MCF 10A (cell line): ENCODE data around the gene ROCK2. TPM values are rescaled to one million over a fixed set of nuclear protein-coding genes. Genes with fewer than 3 reads are reported as not detected.

ENCODE experiments used
- BruUV-seq: library from RNA; stranded (reverse); fragments of 400-500 nt; replicated peaks from 2 replicates; lab custom pipeline; 2021; lab: Mats Ljungman, UMichigan
- CTCF ChIA-PET: fragments of 300-600 bp; sonication (Branson Sonifier 250); formaldehyde crosslinking; extraction: SDS; loops from one replicate; lab custom pipeline; 2021; ENCODE audit warnings: antibody characterized with exemption, inconsistent platforms; lab: Yijun Ruan, JAX
- POLR2A ChIA-PET: fragments of 300-600, 350-650 bp; sonication (Branson Sonifier 250); formaldehyde crosslinking; extraction: SDS; loops from one replicate; lab custom pipeline; 2020; ENCODE audit warnings: antibody characterized with exemption, inconsistent platforms; lab: Yijun Ruan, JAX
- DNase-seq: peaks from one replicate; pipeline ENCODE4 v3.0.0-alpha.2; 2018; ENCODE audit not compliant: unreplicated experiment
- H3K27ac Mint-ChIP-seq: one replicate; pipeline ENCODE4 v1.8.0; 2022; ENCODE audit warnings: mild to moderate bottlenecking, low read depth, mixed read lengths; ENCODE audit not compliant: unreplicated experiment
- H3K27me3 Mint-ChIP-seq: one replicate; pipeline ENCODE4 v1.8.0; 2022; ENCODE audit warnings: mixed read lengths; ENCODE audit not compliant: insufficient read depth, unreplicated experiment
- H3K36me3 Mint-ChIP-seq: one replicate; pipeline ENCODE4 v1.8.0; 2022; ENCODE audit warnings: mild to moderate bottlenecking, moderate library complexity, mixed read lengths; ENCODE audit not compliant: insufficient read depth, unreplicated experiment
- H3K4me1 Mint-ChIP-seq: one replicate; pipeline ENCODE4 v1.8.0; 2022; ENCODE audit warnings: mixed read lengths; ENCODE audit not compliant: insufficient read depth, unreplicated experiment
- H3K4me3 Mint-ChIP-seq: one replicate; pipeline ENCODE4 v1.8.0; 2022; ENCODE audit warnings: mild to moderate bottlenecking, moderate library complexity, mixed read lengths; ENCODE audit not compliant: unreplicated experiment
- H3K9me3 Mint-ChIP-seq: one replicate; pipeline ENCODE4 v1.8.0; 2022; ENCODE audit warnings: mixed read lengths; ENCODE audit not compliant: unreplicated experiment
- CTCF ChIP-seq: fragments of 200-600 bp; IDR thresholded peaks from one replicate; pipeline ENCODE4 v1.8.0; 2022; ENCODE audit warnings: antibody characterized with exemption, mild to moderate bottlenecking; ENCODE audit not compliant: unreplicated experiment
- intact Hi-C: fragments of 100-400 bp; cut with micrococcal nuclease; formaldehyde crosslinking; loops from 2 replicates; pipeline ENCODE4 v1.14.1; 2022
- total RNA-seq: library from RNA; stranded (reverse); gene quantifications from 2 replicates; pipeline ENCODE4 v1.2.3, GENCODE V29; 2022

The ROCK2 gene
- total RNA-seq, 1 experiment from 2014 or later = 40.7 TPM

GRCh38 chr2:11142330-11142729 lies 202.1 kb downstream of the ROCK2 start:
- CTCF ChIA-PET = interaction anchor here (3.9 kb wide), 1 partner anchor 10 kb away, joined by 49 read pairs; a partner anchor contains a TSS
- POLR2A ChIA-PET = no interaction called here
- no peak for TF ChIP-seq CTCF
- H3K4me3 Mint-ChIP-seq = no peak overlapping the region
- no peak overlapping the region for H3K27ac Mint-ChIP-seq
- intact Hi-C loops = no loop called here
- H3K4me1 Mint-ChIP-seq = no peaks in the 10 kb centered on the region
- peaks cover 55% of the 10 kb centered on the region for H3K27me3 Mint-ChIP-seq
- H3K9me3 Mint-ChIP-seq = no peaks in the 10 kb centered on the region
- no TSS peak for BruUV-seq
- DNase-seq = no peak
- H3K36me3 Mint-ChIP-seq = no peaks in the 10 kb centered on the region

- intact Hi-C loops = no loop called here
- Mint-ChIP-seq H3K36me3 (no peaks in the 10 kb centered on the region), H3K9me3 (no peaks in the 10 kb centered on the region), H3K27me3 (peaks cover 64% of the 10 kb centered on the region), H3K27ac (no peak overlapping the region), H3K4me1 (peaks cover 5% of the 10 kb centered on the region), H3K4me3 (no peak overlapping the region)
- TF ChIP-seq CTCF = no peak
- ChIA-PET POLR2A (no interaction called here), CTCF (interaction anchor here (0.6 to 3.9 kb wide), 3 partner anchors 9 to 660 kb away, joined by 4 to 49 read pairs (median 4); a partner anchor contains a TSS)
- BruUV-seq = no TSS peak
- DNase-seq = no peak
These were observed 203.1 kb downstream of the ROCK2 start for GRCh38 chr2:11141319-11141718.

GRCh38 chr2:11140492-11140891 lies 203.9 kb downstream of the ROCK2 start:
- peaks cover 67% of the 10 kb centered on the region for H3K27me3 Mint-ChIP-seq
- H3K4me3 Mint-ChIP-seq = no peak overlapping the region
- H3K4me1 Mint-ChIP-seq = peaks cover 5% of the 10 kb centered on the region
- no peaks in the 10 kb centered on the region for H3K36me3 Mint-ChIP-seq
- H3K27ac Mint-ChIP-seq = no peak overlapping the region
- intact Hi-C loops = no loop called here
- no TSS peak for BruUV-seq
- no peak for DNase-seq
- POLR2A ChIA-PET = no interaction called here
- no peaks in the 10 kb centered on the region for H3K9me3 Mint-ChIP-seq
- no peak for TF ChIP-seq CTCF
- CTCF ChIA-PET = interaction anchor here (0.9 kb wide), 1 partner anchor 308 kb away, joined by 4 read pairs; no protein-coding TSS in a partner anchor

GRCh38 chr2:11134349-11134748 lies 210.1 kb downstream of the ROCK2 start:
- Mint-ChIP-seq H3K4me1 (peaks cover 12% of the 10 kb centered on the region), H3K27me3 (peaks cover 17% of the 10 kb centered on the region), H3K9me3 (no peaks in the 10 kb centered on the region), H3K36me3 (no peaks in the 10 kb centered on the region), H3K4me3 (no peak overlapping the region), H3K27ac (no peak overlapping the region)
- POLR2A ChIA-PET = no interaction called here
- CTCF ChIA-PET = interaction anchor here (1.7 to 6.3 kb wide), 5 partner anchors 9 to 449 kb away, joined by 7 to 55 read pairs (median 48); no protein-coding TSS in a partner anchor
- intact Hi-C loops = no loop called here
- no peak for TF ChIP-seq CTCF
- BruUV-seq = no TSS peak
- DNase-seq = no peak
